Keratinocyte (primary cell): Measurements from ENCODE around the gene HDAC9.

ENCODE experiments used
- EZH2 ChIP-seq: IDR thresholded peaks from one replicate; pipeline ENCODE4 v1.6.1; 2012; ENCODE audit warnings: inconsistent platforms, mild to moderate bottlenecking, low read length, moderate library complexity
- TF ChIP-seq, protein P1 (sequence below), 3 experiments: IDR thresholded peaks in 1 of 3; conservative IDR thresholded peaks in 1 of 3; optimal IDR thresholded peaks in 1 of 3; 2 replicates in 2 of 3; 3 replicates in 1 of 3; pipeline versions ENCODE3 to v1.5.1; 2011; ENCODE audit warnings: low read length in 3 of 3, mild to moderate bottlenecking in 3 of 3, moderate library complexity in 2 of 3, control low read depth in 1 of 3, inconsistent platforms in 1 of 3; ENCODE audit not compliant: insufficient read depth in 2 of 3; ENCODE audit errors: extremely low read depth in 1 of 3

DNA sequence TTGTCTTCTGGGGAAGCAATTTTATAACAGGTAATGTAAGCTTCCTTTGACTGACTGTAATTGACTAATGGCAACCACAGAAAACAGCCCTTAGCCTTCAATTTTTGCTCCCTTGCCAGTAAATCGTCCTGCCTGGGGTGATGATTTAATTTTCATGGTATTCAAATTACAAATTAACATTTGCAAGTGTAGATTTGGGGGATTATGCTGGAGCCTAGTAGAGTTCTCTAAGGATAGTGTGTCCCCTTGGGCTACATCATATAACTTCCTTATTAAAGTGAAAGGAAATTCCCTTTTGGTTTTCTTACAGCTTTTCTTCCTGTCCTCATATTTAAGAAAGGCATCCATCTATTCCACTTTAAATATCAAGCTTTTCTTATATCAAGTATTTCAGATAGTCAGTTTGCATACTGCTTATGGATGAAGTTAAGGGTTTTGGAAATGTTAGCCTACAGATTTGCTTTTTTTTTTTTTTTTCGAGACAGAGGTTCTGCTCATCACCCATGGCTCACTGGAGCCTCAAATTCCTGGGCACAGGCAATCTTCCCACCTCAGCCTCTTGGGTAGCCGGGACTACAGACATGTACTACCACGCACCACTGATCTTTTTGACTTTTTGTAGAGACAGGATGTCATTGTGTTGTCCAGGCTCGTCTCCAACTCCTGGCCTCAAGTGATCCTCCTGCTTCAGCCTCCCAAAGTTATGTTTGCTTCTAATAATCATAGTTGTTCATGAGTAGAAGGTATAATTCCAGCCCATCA is 35.9 kb upstream of the HDAC9 start:
- TF ChIP-seq, protein P1, sequence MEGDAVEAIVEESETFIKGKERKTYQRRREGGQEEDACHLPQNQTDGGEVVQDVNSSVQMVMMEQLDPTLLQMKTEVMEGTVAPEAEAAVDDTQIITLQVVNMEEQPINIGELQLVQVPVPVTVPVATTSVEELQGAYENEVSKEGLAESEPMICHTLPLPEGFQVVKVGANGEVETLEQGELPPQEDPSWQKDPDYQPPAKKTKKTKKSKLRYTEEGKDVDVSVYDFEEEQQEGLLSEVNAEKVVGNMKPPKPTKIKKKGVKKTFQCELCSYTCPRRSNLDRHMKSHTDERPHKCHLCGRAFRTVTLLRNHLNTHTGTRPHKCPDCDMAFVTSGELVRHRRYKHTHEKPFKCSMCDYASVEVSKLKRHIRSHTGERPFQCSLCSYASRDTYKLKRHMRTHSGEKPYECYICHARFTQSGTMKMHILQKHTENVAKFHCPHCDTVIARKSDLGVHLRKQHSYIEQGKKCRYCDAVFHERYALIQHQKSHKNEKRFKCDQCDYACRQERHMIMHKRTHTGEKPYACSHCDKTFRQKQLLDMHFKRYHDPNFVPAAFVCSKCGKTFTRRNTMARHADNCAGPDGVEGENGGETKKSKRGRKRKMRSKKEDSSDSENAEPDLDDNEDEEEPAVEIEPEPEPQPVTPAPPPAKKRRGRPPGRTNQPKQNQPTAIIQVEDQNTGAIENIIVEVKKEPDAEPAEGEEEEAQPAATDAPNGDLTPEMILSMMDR (optimal IDR thresholded peaks at IDR 0.05 in 1 of 3, IDR thresholded peaks at IDR 0.05 in 1 of 3, conservative IDR thresholded peaks at IDR 0.05 in 1 of 3; ENCODE audit: extremely low read depth in 1 of 3, insufficient read depth in 2 of 3, low read length in 3 of 3), result no peak
- no peak for TF ChIP-seq EZH2
